Left lung (tissue), 10 donors: ENCODE measurements around the gene OPN4. TPM values are rescaled to one million over a fixed set of nuclear protein-coding genes. Genes with fewer than 3 reads are reported as not detected.

Experiments used
- ATAC-seq: fragments of 200-7000 bp; cut with Tn5 transposase; one replicate; pipeline ENCODE4 v1.9.1; 2020; ENCODE audit warnings: moderate library complexity
- DNase-seq, 4 donors: peaks; one replicate each; pipeline ENCODE4 v3.0.0-alpha.2; 2013 to 2020
- H3K27ac ChIP-seq, 2 donors: fragments of 200-600 bp; sonication (generic) in 1 of 2; one replicate each; pipeline versions ENCODE4 v1.5.0 to v1.8.0; 2020 to 2021
- H3K27me3 ChIP-seq, 2 donors: fragments of 200-600 bp; sonication (generic) in 1 of 2; one replicate each; pipeline versions ENCODE4 v1.5.0 to v1.8.0; 2020 to 2021
- H3K36me3 ChIP-seq, 2 donors: fragments of 200-600 bp; sonication (generic) in 1 of 2; one replicate each; pipeline versions ENCODE4 v1.5.0 to v1.8.0; 2020 to 2021
- H3K4me1 ChIP-seq, 2 donors: fragments of 200-600 bp; one replicate each; pipeline ENCODE4 v1.8.0; 2021
- H3K4me3 ChIP-seq, 2 donors: fragments of 200-600 bp; sonication (generic) in 1 of 2; one replicate each; pipeline versions ENCODE4 v1.5.0 to v1.8.0; 2020 to 2021; ENCODE audit warnings: mild to moderate bottlenecking in 1 of 2
- H3K9me3 ChIP-seq, 2 donors: fragments of 200-600 bp; sonication (generic) in 1 of 2; one replicate each; pipeline versions ENCODE4 v1.5.0 to v1.8.0; 2020 to 2021
- CTCF ChIP-seq, 2 donors: fragments of 200-600 bp; sonication (generic) in 1 of 2; IDR thresholded peaks; one replicate each; pipeline versions ENCODE4 v1.5.0 to v1.8.0; 2021; ENCODE audit warnings: antibody characterized with exemption in 2 of 2
- intact Hi-C, 2 donors: fragments of 100-400 bp; cut with DNase I; formaldehyde crosslinking; loops; one replicate each; pipeline versions ENCODE4 v1.11.2 to v1.14.2; 2022
- polyA plus RNA-seq, 6 donors: library from polyadenylated mRNA; unstranded; fragments of 120-200 nt; gene quantifications; one replicate each; pipeline ENCODE4 v1.2.1, GENCODE V29; 2013; ENCODE audit not compliant: insufficient read length in 6 of 6
- total RNA-seq, 2 donors: library from RNA; stranded (reverse); fragmentation: NEBNext Ultra II Directional; extraction: Animal tissue kit (Norgen Biotek cat#: 25700); gene quantifications; one replicate each; pipeline ENCODE4 v1.2.1, GENCODE V29; 2021
- donor health status: DM: no; HTN: yes; CAD: no.
- donor health status: DM: no; HTN: no; CAD: no.

OPN4 gene
- total and polyA plus RNA-seq, 8 donors = not detected

DNA sequence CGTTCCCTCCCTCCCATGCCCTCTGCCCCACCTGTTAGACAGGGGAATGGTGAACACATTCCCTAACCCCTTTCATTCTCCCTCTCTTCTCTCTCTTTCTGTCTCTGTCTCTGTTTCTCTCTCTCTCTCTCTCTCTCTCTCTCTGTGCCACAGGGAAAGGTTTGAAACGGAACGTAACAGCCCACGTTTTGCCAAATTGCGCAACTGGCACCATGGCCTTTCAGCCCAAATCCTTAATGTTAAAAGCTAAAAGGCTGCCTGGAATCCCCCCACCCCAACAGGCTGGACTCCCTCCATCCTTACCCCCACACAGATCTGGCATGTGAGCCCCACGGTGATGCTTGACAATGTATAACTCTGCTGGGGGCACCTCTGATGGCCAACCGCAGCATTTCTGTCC is 44.8 kb downstream of the OPN4 start:
- no peak for TF ChIP-seq CTCF (IDR thresholded peaks at IDR 0.05)
- H3K9me3 ChIP-seq = no peaks in the 10 kb centered on the region
- no peak overlapping the region for H3K27ac ChIP-seq
- no peak overlapping the region for H3K4me3 ChIP-seq
- ATAC-seq = no peak
- H3K36me3 ChIP-seq = no peaks in the 10 kb centered on the region
- H3K4me1 ChIP-seq = no peaks in the 10 kb centered on the region
- peaks cover 0 to 6% of the 10 kb centered on the region in 2 donors for H3K27me3 ChIP-seq
- intact Hi-C loops = no loop called here
- DNase-seq = no peak

DNA sequence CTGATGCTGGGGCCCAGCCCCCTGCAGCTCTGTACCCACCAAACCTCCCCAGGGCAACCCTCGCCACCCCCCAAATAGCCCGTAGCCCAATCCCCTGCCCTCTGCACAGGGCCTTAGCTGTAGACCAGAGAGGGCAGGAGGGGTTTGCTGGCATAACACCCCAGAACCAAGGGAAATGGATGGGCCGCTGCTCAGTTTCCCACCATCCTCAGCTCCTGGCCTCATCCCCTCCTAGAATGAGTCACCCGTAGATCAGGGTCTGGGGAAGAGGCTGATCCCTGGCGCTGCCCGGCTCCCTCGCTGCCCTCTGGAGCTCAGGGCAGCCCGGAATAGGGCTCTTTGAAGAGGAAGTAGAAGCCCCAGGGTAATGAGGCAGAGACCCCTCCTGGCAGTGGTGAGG is 45.2 kb downstream of the OPN4 start:
- H3K27me3 ChIP-seq = peaks cover 0 to 6% of the 10 kb centered on the region in 2 donors
- no peaks in the 10 kb centered on the region for H3K4me1 ChIP-seq
- no peaks in the 10 kb centered on the region for H3K9me3 ChIP-seq
- no peak for TF ChIP-seq CTCF (IDR thresholded peaks at IDR 0.05)
- no peak overlapping the region for H3K27ac ChIP-seq
- DNase-seq = peak in 1 of 4 donors; percentile 45
- no peaks in the 10 kb centered on the region for H3K36me3 ChIP-seq
- intact Hi-C loops = no loop called here
- no peak for ATAC-seq
- H3K4me3 ChIP-seq = no peak overlapping the region

GRCh38 chr10:86699991-86700840 is 45.9 kb downstream of the OPN4 start:
- Histone ChIP-seq H3K4me1 (no peaks in the 10 kb centered on the region), H3K9me3 (no peaks in the 10 kb centered on the region), H3K27ac (no peak overlapping the region), H3K4me3 (no peak overlapping the region), H3K27me3 (peaks cover 0 to 6% of the 10 kb centered on the region in 2 donors), H3K36me3 (no peaks in the 10 kb centered on the region)
- no peak for TF ChIP-seq CTCF (IDR thresholded peaks at IDR 0.05)
- no peak for ATAC-seq
- peak in 1 of 4 donors; percentile 49 for DNase-seq
- intact Hi-C loops = no loop called here

DNA sequence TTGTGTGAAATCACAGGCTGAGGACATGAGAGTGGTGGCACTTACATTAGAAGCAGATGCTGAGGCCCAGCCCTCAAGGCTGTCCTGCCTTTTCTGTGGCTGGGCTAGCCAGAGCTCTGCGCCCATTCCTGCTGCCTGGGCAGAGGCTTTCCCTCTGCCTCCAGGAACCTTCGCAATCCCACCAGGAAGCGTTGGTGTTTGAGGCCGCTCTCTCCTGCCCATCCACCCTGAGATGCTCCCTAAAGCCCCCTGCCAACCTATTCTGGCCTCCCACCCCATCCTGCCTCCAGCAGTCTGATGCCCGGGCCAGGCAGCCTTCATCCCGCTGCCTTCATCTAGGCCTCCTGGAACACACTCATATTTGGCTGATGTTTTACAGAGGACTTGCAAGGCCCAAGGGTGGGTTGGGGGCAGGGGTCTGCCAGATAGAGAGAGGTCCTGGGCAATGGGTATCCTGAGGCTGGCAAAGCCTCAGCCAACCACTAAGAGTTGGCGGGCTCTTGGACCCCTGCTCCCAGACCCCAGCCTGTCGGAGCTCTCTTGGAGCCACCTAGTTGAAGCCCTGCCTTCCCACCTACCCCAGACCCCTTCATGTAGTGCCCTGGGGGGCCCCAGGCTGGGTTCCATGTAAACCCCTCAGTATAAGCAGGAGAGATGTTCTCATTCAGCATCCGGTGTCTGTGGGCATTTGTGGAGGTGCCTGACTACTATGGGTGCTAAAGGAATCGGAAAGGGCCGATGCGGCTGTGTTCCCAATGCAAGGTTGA is 46.7 kb downstream of the OPN4 start:
- intact Hi-C loops = no loop called here
- no peaks in the 10 kb centered on the region for H3K4me1 ChIP-seq
- no peak for TF ChIP-seq CTCF (IDR thresholded peaks at IDR 0.05)
- no peak overlapping the region for H3K27ac ChIP-seq
- H3K27me3 ChIP-seq = peaks cover 0 to 10% of the 10 kb centered on the region in 2 donors
- ATAC-seq = no peak
- H3K36me3 ChIP-seq = no peaks in the 10 kb centered on the region
- DNase-seq = peak in 1 of 4 donors; percentile 27
- no peaks in the 10 kb centered on the region for H3K9me3 ChIP-seq
- no peak overlapping the region for H3K4me3 ChIP-seq

DNA sequence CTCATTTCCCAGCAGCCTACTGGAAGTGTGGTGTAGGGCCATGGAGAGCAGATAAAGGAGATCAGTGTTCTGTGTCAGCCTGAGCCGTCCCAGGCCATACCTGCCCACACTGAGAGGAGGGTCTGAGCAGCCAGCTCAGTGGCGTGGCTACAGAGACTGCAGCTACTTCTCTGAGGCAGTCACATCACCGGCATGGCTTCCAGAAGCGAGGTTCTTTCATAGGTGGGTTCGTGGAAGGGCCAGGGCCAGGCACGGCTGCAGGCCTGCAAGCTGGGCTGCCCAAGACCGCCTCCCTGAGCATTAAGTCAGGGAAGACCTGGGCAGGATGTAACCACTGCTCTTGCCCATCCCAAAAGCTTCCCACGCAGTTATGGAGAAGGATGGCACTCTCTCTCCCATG is 48.8 kb downstream of the OPN4 start:
- H3K27me3 ChIP-seq = peaks cover 0 to 6% of the 10 kb centered on the region in 2 donors
- no peaks in the 10 kb centered on the region for H3K4me1 ChIP-seq
- no peaks in the 10 kb centered on the region for H3K9me3 ChIP-seq
- no peak for ATAC-seq
- no peaks in the 10 kb centered on the region for H3K36me3 ChIP-seq
- no peak overlapping the region for H3K4me3 ChIP-seq
- no peak for DNase-seq
- TF ChIP-seq CTCF (IDR thresholded peaks at IDR 0.05) = no peak
- intact Hi-C loops = no loop called here
- no peak overlapping the region for H3K27ac ChIP-seq
